ENCODE measurements around the gene PDZK1IP1. TPM values are rescaled to one million over a fixed set of nuclear protein-coding genes. Genes with fewer than 3 reads are reported as not detected.

Gene PDZK1IP1
- total and polyA plus RNA-seq, 2 of the 4 experiments (the other 2 are of a cell fraction): not detected

- Histone ChIP-seq H4K91ac (ENCODE audit: insufficient read depth, low read depth, low read length) (no peak overlapping the region), H4K20me1 (ENCODE audit: insufficient read depth, low read length) (no peaks in the 10 kb centered on the region), H3K4me3 (ENCODE audit: insufficient read depth, low read depth, low read length) (no peak overlapping the region), H4K5ac (ENCODE audit: low read depth, low read length) (no peak overlapping the region), H3K9me3 (ENCODE audit: control insufficient read depth, insufficient read depth, low read length) (no peaks in the 10 kb centered on the region), H3K27ac (ENCODE audit: insufficient read depth, low read length) (no peak overlapping the region), H3K56ac (ENCODE audit: extremely low read depth, insufficient read depth, low read length) (no peak overlapping the region), H2BK20ac (ENCODE audit: low read depth, low read length) (no peak overlapping the region), H4K8ac (ENCODE audit: low read depth in 2 of 2, low read length in 2 of 2) (no peak overlapping the region), H3K27me3 (ENCODE audit: control insufficient read depth, insufficient read depth, low read length) (peaks cover 19% of the 10 kb centered on the region), H2AK9ac (replicated peaks; ENCODE audit: low read depth, low read length, poor library complexity) (no peak overlapping the region), H3K9ac (ENCODE audit: low read depth, low read length) (no peak overlapping the region), H2AK5ac (ENCODE audit: low read depth, low read length) (no peak overlapping the region), H3K9me1 (ENCODE audit: insufficient read depth, low read length) (no peaks in the 10 kb centered on the region), H2BK5ac (ENCODE audit: low read depth, low read length, poor library complexity, severe bottlenecking) (no peak overlapping the region), H3K79me1 (ENCODE audit: low read depth in 1 of 2, low read length in 2 of 2) (no peaks in the 10 kb centered on the region), H3K18ac (ENCODE audit: low read depth, low read length) (no peak overlapping the region), H3K36me3 (ENCODE audit: control insufficient read depth, insufficient read depth, low read length) (no peaks in the 10 kb centered on the region), H3K23ac (ENCODE audit: low read depth, low read length) (no peak overlapping the region), H3K4me2 (ENCODE audit: low read depth, low read length) (no peak overlapping the region), H3K4me1 (ENCODE audit: control insufficient read depth, insufficient read depth, low read length) (no peaks in the 10 kb centered on the region), H3K4ac (ENCODE audit: low read depth, low read length) (no peak overlapping the region), H3K14ac (replicated peaks; ENCODE audit: low read depth, low read length) (no peak overlapping the region), H2BK120ac (ENCODE audit: low read depth, low read length) (no peak overlapping the region), H2BK15ac (ENCODE audit: low read depth, low read length) (no peak overlapping the region), H2AFZ (replicated peaks; ENCODE audit: low read length, poor library complexity) (no peak overlapping the region)
- intact Hi-C loops (cut with micrococcal nuclease): no loop called here
- BruUV-seq (replicated peaks): no TSS peak
- in situ Hi-C loops (cut with MboI; ENCODE audit: low sequenced_read_pairs): no loop called here
- no peak for DNase-seq
- TF ChIP-seq MXI1 (IDR thresholded peaks at IDR 0.05; ENCODE audit: borderline replicate concordance, low read depth, low read length) (no peak), NFE2L2 (IDR thresholded peaks at IDR 0.05; ENCODE audit: low read depth, low read length) (no peak), SMC3 (IDR thresholded peaks at IDR 0.05; ENCODE audit: low read depth, low read length) (no peak), CHD1 (IDR thresholded peaks at IDR 0.05; ENCODE audit: low read depth, low read length) (no peak), POLR2A (IDR thresholded peaks at IDR 0.05; ENCODE audit: low read depth, low read length) (no peak), FOS (IDR thresholded peaks at IDR 0.05; ENCODE audit: low read depth, low read length) (no peak), BHLHE40 (IDR thresholded peaks at IDR 0.05; ENCODE audit: low read depth, low read length) (no peak), RFX5 (IDR thresholded peaks at IDR 0.05; ENCODE audit: low read depth, low read length) (no peak), MAFK (IDR thresholded peaks at IDR 0.05; ENCODE audit: low read depth, low read length) (no peak), MAZ (IDR thresholded peaks at IDR 0.05; ENCODE audit: borderline replicate concordance, low read depth, low read length) (no peak), RCOR1 (IDR thresholded peaks at IDR 0.05; ENCODE audit: insufficient replicate concordance, low read length) (no peak), RAD21 (IDR thresholded peaks at IDR 0.05; ENCODE audit: low read length) (no peak), CTCF (conservative IDR thresholded peaks at IDR 0.05; ENCODE audit: low read depth, low read length) (no peak), CEBPB (IDR thresholded peaks at IDR 0.05; ENCODE audit: low read depth, low read length) (no peak)
- TF ChIP-seq, protein P1, sequence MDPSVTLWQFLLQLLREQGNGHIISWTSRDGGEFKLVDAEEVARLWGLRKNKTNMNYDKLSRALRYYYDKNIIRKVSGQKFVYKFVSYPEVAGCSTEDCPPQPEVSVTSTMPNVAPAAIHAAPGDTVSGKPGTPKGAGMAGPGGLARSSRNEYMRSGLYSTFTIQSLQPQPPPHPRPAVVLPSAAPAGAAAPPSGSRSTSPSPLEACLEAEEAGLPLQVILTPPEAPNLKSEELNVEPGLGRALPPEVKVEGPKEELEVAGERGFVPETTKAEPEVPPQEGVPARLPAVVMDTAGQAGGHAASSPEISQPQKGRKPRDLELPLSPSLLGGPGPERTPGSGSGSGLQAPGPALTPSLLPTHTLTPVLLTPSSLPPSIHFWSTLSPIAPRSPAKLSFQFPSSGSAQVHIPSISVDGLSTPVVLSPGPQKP (IDR thresholded peaks at IDR 0.05; ENCODE audit: borderline replicate concordance, low read depth, low read length): no peak
- TF ChIP-seq, protein P2, sequence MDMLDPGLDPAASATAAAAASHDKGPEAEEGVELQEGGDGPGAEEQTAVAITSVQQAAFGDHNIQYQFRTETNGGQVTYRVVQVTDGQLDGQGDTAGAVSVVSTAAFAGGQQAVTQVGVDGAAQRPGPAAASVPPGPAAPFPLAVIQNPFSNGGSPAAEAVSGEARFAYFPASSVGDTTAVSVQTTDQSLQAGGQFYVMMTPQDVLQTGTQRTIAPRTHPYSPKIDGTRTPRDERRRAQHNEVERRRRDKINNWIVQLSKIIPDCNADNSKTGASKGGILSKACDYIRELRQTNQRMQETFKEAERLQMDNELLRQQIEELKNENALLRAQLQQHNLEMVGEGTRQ (IDR thresholded peaks at IDR 0.05; ENCODE audit: low read depth, low read length): no peak
- 100% methylated on average over 1 of the region's 3 CpGs; no CpG with 5 or more reads in 1 of the 2 experiments for WGBS, 2 experiments (ENCODE audit: extremely low coverage in 2 of 2, insufficient read length in 1 of 2)
- ChIA-PET CTCF (no interaction called here), POLR2A (ENCODE audit: unreplicated experiment) (no interaction called here)
- dilution Hi-C loops (cut with HindIII; ENCODE audit: low sequenced_read_pairs, unreplicated experiment): no loop called here
- no peak for ATAC-seq (ENCODE audit: low read depth)
These were observed 20.8 kb upstream of the PDZK1IP1 start for GRCh38 chr1:47210666-47211065.
